ENCODE measurements around the gene GYPA.

GYPA gene

GRCh38 chr4:144178414-144178813, 37.9 kb upstream of the GYPA start:
- no peak overlapping the region for H3K4me3 ChIP-seq (replicated peaks in 1 of 2; ENCODE audit: low read depth in 2 of 2, low read length in 2 of 2)
- peak; percentile 15 to 31 for DNase-seq (ENCODE audit: low read depth in 2 of 2)
- TF ChIP-seq, protein P1, sequence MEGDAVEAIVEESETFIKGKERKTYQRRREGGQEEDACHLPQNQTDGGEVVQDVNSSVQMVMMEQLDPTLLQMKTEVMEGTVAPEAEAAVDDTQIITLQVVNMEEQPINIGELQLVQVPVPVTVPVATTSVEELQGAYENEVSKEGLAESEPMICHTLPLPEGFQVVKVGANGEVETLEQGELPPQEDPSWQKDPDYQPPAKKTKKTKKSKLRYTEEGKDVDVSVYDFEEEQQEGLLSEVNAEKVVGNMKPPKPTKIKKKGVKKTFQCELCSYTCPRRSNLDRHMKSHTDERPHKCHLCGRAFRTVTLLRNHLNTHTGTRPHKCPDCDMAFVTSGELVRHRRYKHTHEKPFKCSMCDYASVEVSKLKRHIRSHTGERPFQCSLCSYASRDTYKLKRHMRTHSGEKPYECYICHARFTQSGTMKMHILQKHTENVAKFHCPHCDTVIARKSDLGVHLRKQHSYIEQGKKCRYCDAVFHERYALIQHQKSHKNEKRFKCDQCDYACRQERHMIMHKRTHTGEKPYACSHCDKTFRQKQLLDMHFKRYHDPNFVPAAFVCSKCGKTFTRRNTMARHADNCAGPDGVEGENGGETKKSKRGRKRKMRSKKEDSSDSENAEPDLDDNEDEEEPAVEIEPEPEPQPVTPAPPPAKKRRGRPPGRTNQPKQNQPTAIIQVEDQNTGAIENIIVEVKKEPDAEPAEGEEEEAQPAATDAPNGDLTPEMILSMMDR (IDR thresholded peaks at IDR 0.05; ENCODE audit: low read depth, low read length), result no peak

- no peak overlapping the region for H3K4me3 ChIP-seq (replicated peaks in 1 of 2; ENCODE audit: low read depth in 2 of 2, low read length in 2 of 2)
- peak in 1 of 2 donors; percentile 55 for DNase-seq (ENCODE audit: low read depth in 2 of 2)
- TF ChIP-seq, protein P1 (IDR thresholded peaks at IDR 0.05; ENCODE audit: low read depth, low read length), result no peak
Observed at GRCh38 chr4:144176476-144176875, 36.0 kb upstream of the GYPA start.

GRCh38 chr4:144174401-144175067, 34.0 kb upstream of the GYPA start:
- TF ChIP-seq, protein P1 (IDR thresholded peaks at IDR 0.05; ENCODE audit: low read depth, low read length), result peak; percentile 7
- peak; percentile 76 to 82 for DNase-seq (ENCODE audit: low read depth in 2 of 2)
- H3K4me3 ChIP-seq (replicated peaks in 1 of 2; ENCODE audit: low read depth in 2 of 2, low read length in 2 of 2), result no peak overlapping the region

- H3K4me3 ChIP-seq (replicated peaks in 1 of 2; ENCODE audit: low read depth in 2 of 2, low read length in 2 of 2), result no peak overlapping the region
- DNase-seq (ENCODE audit: low read depth in 2 of 2), result no peak
- TF ChIP-seq, protein P1 (IDR thresholded peaks at IDR 0.05; ENCODE audit: low read depth, low read length), result no peak
Observed at GRCh38 chr4:144171697-144172096, 31.2 kb upstream of the GYPA start.

- H3K4me3 ChIP-seq (replicated peaks in 1 of 2; ENCODE audit: low read depth in 2 of 2, low read length in 2 of 2), result no peak overlapping the region
- TF ChIP-seq, protein P1 (IDR thresholded peaks at IDR 0.05; ENCODE audit: low read depth, low read length), result no peak
- DNase-seq (ENCODE audit: low read depth in 2 of 2), result no peak
Observed at GRCh38 chr4:144169211-144169610, 28.7 kb upstream of the GYPA start.

DNA sequence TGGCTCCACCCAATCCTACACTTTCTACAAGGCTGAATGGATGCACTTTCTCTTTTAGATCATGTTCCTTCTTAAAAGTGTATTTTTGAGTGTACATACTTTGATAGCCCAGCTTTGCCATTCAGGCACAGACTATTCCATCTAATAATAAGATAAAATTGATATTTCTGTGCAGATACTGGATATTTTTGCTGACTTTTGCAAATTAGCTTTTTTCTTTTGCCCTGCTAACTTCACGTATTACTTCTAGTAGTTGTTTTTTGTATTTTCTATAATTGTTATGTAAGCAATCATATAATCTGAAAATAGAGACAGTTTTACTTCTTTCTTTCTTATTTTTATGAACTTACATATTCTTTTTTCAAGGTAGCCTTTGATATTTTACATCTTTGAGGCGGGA, 13.5 kb upstream of the GYPA start:
- TF ChIP-seq, protein P1 (IDR thresholded peaks at IDR 0.05; ENCODE audit: low read depth, low read length), result no peak
- no peak overlapping the region for H3K4me3 ChIP-seq (replicated peaks in 1 of 2; ENCODE audit: low read depth in 2 of 2, low read length in 2 of 2)
- no peak for DNase-seq (ENCODE audit: low read depth in 2 of 2)
